GM19023 (cell line): ENCODE measurements around the gene CERK.

Experiments
- ATAC-seq: cut with Tn5 transposase; IDR thresholded peaks from one replicate; pipeline ENCODE4 v1.9.1; 2021; ENCODE audit warnings: mild to moderate bottlenecking, moderate library complexity; ENCODE audit not compliant: unreplicated experiment

Gene CERK

GRCh38 chr22:46732513-46732912 is 5.5 kb downstream of the CERK start:
- no peak for ATAC-seq

GRCh38 chr22:46732041-46732379 is 6.0 kb downstream of the CERK start:
- no peak for ATAC-seq

- no peak for ATAC-seq
Measured at GRCh38 chr22:46731246-46732040, 6.6 kb downstream of the CERK start.

GRCh38 chr22:46730568-46731245 is 7.3 kb downstream of the CERK start:
- no peak for ATAC-seq

GRCh38 chr22:46728470-46728869 is 9.6 kb downstream of the CERK start:
- no peak for ATAC-seq

- ATAC-seq, result no peak
Measured at GRCh38 chr22:46727813-46728364, 10.2 kb downstream of the CERK start.

- ATAC-seq, result peak; percentile 53
Measured at GRCh38 chr22:46726986-46727317, 11.1 kb downstream of the CERK start.

GRCh38 chr22:46726066-46726985 is 11.7 kb downstream of the CERK start:
- ATAC-seq, result peak; percentile 36

- no peak for ATAC-seq
Measured at GRCh38 chr22:46725096-46725495, 13.0 kb downstream of the CERK start.

GRCh38 chr22:46723882-46724281 is 14.2 kb downstream of the CERK start:
- no peak for ATAC-seq

- no peak for ATAC-seq
Measured at GRCh38 chr22:46721501-46722085, 16.5 kb downstream of the CERK start.

GRCh38 chr22:46719921-46720320 is 18.1 kb downstream of the CERK start:
- ATAC-seq, result no peak

GRCh38 chr22:46714550-46714949 is 23.5 kb downstream of the CERK start:
- ATAC-seq, result no peak

- ATAC-seq, result no peak
Measured at GRCh38 chr22:46712288-46712687, 25.8 kb downstream of the CERK start.

- no peak for ATAC-seq
Measured at GRCh38 chr22:46710806-46711205, 27.2 kb downstream of the CERK start.

- no peak for ATAC-seq
Measured at GRCh38 chr22:46708766-46709330, 29.2 kb downstream of the CERK start.

GRCh38 chr22:46707827-46708570 is 30.1 kb downstream of the CERK start:
- no peak for ATAC-seq

GRCh38 chr22:46707305-46707704 is 30.7 kb downstream of the CERK start:
- ATAC-seq, result no peak

GRCh38 chr22:46706060-46706459 is 32.0 kb downstream of the CERK start:
- ATAC-seq, result no peak

GRCh38 chr22:46703996-46704370 is 34.1 kb downstream of the CERK start:
- ATAC-seq, result no peak
